Keratinocyte (primary cell): ENCODE results near the gene OR2T1.
"Not testable (repeated sequence)": the region's sequence is repeated elsewhere in the genome, so short reads cannot be mapped to it uniquely, and the experiment has no call there.

Source experiments
- CTCF ChIP-seq, 3 experiments: IDR thresholded peaks in 1 of 3; conservative IDR thresholded peaks in 1 of 3; optimal IDR thresholded peaks in 1 of 3; 2 replicates in 2 of 3; 3 replicates in 1 of 3; pipeline versions ENCODE3 to v1.5.1; 2011; ENCODE audit warnings: low read length in 3 of 3, mild to moderate bottlenecking in 3 of 3, moderate library complexity in 2 of 3, control low read depth in 1 of 3, inconsistent platforms in 1 of 3; ENCODE audit not compliant: insufficient read depth in 2 of 3; ENCODE audit errors: extremely low read depth in 1 of 3
- EZH2 ChIP-seq: IDR thresholded peaks from one replicate; pipeline ENCODE4 v1.6.1; 2012; ENCODE audit warnings: inconsistent platforms, mild to moderate bottlenecking, low read length, moderate library complexity

- not testable (repeated sequence) for TF ChIP-seq CTCF (optimal IDR thresholded peaks at IDR 0.05 in 1 of 3, IDR thresholded peaks at IDR 0.05 in 1 of 3, conservative IDR thresholded peaks at IDR 0.05 in 1 of 3; ENCODE audit: extremely low read depth in 1 of 3, insufficient read depth in 2 of 3, low read length in 3 of 3); EZH2
Observed at GRCh38 chr1:248456635-248457034, 53.8 kb downstream of the OR2T1 start.
